NCI-H345 (cell line): Measurements from ENCODE around the gene PIP4K2A.

ENCODE experiments used
- DNase-seq: peaks from one replicate; lab custom pipeline; 2025; lab: John Stamatoyannopoulos, UW

The PIP4K2A gene

DNA sequence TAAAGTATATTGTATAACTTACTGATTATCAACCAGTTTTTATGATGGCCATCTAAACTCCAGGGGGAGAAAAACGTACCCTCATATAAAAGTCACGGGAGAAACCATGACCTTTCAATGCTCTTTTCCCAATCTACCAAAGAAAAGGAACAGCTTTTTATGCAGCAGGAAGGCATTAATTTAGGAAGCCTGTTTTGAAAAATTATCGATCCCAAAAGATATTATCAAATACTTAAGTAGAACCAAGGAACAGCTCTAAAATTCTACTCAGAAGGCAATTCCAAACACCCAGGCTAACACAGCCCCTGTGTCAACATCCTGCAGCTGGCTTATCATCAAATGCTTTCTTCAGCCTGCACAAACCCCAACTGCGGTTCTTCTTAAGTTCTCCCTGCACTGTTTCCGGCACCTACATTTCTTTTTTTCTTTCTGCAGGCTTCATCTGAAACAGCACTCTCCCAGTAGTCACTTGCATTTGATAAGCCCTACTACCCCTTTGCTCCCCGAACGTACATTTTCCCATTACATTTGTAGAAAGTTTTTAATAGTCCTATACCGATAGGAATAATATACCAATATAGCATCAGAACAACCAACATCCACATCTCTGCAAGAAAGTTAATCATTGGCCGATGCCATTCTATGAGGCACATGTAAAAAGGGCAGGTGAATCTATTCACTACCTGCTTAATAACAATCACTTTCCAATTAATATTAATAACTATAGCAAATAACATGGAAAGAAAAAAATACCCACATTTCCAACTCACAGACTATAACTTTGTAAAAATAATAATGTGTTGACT, 47.9 kb downstream of the PIP4K2A start:
- no peak for DNase-seq

DNA sequence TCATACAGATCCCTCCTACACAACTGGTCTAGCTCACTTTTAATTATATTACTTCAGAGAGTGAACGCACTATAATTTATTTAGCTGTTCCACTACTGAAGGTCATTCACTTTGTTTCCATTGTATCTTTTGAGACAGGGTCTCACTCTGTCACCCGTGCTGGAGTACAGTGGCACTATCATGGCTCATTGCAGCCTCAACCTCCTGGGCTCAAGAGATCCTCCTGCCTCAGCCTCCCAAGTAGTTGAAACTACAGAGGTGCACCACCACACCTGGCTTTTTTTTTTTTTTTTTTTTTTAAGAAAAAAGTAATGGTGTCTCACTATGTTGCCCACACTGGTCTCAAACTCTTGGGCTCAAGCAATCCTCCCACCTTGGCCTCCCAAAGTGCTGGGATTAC, 49.0 kb downstream of the PIP4K2A start:
- DNase-seq: no peak

DNA sequence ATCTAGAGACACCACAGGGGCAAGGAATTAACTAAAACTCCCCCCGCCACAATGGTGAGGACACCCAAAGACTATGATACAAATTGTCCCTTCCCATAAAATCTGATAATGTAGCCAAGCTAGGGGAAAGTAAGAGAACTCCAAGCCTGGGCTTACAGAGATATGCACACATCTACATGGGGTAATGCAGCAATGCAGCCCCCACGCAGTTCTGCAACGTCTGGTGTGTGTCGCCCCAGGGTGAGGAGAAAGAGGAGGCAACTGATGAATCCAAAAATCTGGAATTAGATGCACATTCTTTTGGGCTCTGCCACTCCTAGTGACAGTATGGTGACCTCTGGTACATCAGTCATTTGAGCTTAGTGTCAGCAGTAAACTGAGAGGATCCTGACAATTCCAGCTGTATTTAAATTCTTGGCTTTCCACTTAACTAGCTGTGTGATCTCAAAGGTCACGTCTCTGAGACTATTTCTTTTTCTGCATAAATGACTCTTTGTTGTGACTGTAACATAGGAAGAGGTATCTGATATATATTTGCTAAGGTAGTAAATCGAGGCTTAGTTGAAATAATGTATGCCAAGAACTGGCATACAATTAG, 51.5 kb downstream of the PIP4K2A start:
- no peak for DNase-seq

DNA sequence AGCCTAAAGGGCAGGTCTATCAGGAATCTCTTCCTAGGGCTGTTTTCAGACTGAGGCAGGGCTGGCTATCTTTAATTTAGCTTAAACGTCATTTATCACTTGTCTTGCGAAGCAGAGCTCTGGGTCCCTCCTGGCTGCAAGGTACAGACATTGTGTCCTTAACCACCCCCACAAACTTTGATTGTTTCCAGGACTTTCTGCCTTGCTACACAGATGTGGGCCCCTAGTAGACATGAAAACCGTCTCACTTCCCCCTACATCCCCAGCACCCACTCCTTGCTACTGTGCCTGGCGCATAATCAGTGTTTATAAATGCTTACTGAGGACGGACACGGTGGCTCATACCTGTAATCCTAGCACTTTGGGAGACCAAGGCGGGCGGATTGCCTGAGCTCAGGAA, 54.5 kb downstream of the PIP4K2A start:
- DNase-seq: no peak

- no peak for DNase-seq
Observed at GRCh38 chr10:22658745-22659410, 55.5 kb downstream of the PIP4K2A start.

GRCh38 chr10:22657566-22658225, 56.7 kb downstream of the PIP4K2A start:
- no peak for DNase-seq

GRCh38 chr10:22657024-22657423, 57.4 kb downstream of the PIP4K2A start:
- DNase-seq: no peak

GRCh38 chr10:22656036-22656435, 58.3 kb downstream of the PIP4K2A start:
- no peak for DNase-seq

DNA sequence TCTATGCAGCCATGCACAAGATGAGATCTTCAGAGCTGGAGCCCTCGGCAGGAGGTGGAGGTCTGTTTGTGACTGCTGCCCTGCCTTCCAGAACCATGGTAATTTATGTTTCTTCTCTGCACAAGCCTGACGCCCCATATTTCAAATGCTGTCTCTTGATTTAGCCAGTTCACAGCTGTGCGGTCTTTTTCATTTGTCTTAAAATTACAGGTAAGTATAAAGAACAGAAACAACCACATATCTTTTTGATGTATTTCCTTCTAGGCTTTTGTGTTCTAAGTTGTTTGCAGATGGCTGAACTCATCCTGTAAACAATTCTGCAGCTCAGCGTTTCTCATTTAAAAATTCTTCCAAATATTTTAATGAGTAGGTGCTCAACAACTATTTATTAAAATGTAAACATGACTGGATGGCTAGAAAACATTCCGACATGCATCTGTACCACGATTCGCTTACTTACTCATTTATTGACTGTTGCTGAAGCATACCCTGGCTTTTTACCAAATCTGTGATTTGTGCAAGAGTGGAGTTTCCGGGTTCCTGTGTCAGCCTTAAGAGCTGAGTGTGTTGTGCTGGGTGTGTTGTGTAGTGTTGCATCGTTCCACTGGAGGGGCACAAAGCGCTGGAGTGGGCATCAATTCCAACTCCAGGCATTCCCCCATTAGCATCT, 58.9 kb downstream of the PIP4K2A start:
- no peak for DNase-seq

DNA sequence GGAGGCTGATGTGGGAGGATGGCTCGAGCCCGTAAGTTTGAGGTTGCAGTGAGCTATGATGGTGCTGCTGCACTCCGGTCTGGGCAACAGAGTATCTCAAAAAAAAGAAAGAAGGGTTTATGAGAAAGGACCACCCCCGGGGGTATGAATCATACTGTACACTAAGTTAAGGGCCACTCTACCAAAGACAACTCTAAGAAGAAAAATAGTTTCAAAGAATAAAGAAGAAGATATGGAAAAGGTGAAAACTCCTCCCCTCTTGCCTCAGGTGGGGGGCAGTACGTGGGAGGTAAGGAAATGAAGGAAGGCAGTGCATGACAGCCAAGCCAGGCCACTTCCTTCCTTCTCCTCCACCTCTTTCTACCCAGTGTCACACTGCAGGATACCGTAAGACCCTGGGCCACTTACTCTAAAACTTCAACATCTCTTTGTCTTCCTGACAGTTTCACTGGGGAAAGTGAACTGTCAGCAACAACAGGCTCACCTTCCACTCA, 61.3 kb downstream of the PIP4K2A start:
- DNase-seq: no peak

- no peak for DNase-seq
Observed at GRCh38 chr10:22651276-22651980, 63.0 kb downstream of the PIP4K2A start.

DNA sequence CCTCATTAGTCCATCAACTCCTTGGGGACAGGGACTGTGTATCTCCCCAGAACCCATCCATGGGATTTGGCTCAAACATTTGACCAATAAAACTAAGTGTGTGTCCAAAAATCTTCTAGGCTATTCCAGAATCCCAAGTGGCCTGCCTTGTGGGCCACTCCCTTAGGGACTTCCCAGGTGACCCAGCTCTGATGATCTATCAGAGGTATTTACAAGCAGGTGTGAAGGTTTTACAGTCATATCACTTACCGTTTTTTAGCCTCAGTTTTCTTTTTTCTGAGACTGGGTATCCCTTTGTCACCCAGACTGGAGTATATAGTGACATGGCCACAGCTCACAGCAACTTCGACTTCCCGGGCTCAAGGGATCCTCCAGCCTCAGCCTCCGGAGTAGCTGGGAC, 64.4 kb downstream of the PIP4K2A start:
- no peak for DNase-seq

GRCh38 chr10:22649390-22649841, 65.0 kb downstream of the PIP4K2A start:
- no peak for DNase-seq

DNA sequence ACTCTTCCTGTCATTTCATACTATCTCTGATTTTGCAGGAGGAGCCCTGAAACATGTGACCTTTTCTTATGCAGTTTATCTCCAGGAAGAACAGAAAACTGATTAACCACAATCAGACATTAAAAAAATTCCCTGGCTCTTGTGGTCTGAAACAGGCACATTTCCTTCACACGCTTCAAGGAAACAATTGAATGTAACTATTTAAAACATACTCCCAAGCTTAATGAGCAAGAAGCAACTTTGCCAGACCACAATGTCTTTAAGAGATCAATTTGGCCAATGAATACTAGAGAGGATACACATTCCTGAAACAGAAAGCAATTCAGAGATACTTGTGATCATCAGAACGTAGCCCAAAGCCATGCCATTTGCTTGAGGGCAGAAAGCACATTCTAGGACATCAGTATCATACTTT, 65.8 kb downstream of the PIP4K2A start:
- DNase-seq: no peak

DNA sequence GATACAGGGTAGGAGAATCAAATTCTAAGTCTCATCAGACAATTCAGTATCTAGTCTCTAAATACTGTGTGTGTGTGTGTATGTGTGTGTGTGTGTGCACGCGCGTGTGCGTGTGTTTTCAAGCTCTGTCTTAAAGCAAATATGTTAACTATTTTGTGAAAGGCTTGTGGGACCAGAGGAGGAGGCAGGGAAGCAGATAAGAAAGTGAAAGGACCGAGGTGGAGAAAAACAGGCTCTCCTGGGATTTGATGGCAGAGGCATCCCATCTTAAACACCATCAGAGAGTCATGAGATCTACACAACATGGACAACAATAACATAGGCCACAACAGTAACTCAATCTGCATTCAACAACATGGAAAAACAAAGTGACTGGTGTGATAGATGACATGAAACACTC, 67.1 kb downstream of the PIP4K2A start:
- DNase-seq: no peak

DNA sequence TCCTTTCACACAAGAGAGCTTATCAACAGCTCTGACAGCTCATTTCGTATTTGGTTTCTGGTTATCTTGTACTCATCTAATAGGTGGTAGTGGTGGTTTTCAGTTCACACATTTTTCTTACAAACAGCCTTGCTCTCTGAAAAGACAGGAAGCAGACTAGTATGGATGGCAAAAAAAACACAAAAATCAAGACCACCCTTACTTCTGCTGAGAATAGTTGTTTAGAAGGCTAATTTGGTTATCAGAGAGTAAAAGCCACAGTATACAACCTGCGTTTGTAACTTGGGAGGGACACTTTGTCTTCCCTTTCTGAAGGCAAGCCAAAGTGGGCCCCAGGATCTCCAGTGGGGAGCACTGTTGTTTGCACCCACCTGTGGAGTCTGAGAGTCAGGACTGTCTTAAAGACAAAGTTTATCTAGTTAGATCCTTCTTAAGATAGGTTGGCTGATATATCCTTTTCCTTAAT, 68.0 kb downstream of the PIP4K2A start:
- no peak for DNase-seq

GRCh38 chr10:22644222-22644621, 70.2 kb downstream of the PIP4K2A start:
- DNase-seq: no peak

DNA sequence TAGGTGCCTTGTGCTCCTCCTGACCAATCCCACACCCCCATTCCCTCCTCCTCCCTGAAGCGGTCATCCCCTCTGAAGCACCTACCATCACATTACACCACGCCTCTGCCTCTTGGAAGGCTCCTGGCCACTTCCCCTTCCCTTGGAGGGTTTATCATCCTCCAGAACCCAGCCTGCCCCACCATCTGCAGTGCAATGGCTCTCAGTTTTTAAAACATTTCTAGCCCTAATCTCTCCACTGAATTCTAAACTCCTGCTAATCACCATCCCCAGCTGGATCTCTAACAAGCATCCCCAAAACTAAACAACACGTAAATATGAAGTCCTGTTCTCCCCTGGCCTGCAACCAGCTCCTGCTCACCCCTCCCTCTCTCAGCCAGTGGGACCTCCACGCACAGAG, 70.6 kb downstream of the PIP4K2A start:
- no peak for DNase-seq

GRCh38 chr10:22643116-22643515, 71.3 kb downstream of the PIP4K2A start:
- peak; percentile 48 for DNase-seq

GRCh38 chr10:22641743-22642142, 72.6 kb downstream of the PIP4K2A start:
- DNase-seq: no peak

DNA sequence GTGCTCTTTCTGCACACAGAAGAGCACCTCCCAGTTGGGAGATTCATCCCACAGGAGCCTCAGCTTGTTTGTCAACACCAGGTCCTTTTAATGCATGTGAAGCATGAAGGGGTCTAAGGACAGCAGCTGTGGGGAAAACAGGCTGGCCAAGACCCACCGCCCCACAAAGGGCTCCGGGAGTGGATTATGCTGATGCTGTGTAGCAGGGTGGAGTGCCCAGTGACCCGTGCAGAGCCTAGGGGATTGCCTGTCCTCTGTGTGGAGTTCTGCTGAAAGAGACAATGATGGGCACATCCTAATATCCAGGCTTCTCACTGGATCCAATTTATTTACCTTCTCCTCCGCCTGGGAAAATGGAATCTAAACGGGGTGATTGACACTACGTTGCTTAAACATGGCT, 74.0 kb downstream of the PIP4K2A start:
- peak; percentile 46 for DNase-seq
